ENCODE measurements around the gene ADGRL3.

ADGRL3 gene

DNA sequence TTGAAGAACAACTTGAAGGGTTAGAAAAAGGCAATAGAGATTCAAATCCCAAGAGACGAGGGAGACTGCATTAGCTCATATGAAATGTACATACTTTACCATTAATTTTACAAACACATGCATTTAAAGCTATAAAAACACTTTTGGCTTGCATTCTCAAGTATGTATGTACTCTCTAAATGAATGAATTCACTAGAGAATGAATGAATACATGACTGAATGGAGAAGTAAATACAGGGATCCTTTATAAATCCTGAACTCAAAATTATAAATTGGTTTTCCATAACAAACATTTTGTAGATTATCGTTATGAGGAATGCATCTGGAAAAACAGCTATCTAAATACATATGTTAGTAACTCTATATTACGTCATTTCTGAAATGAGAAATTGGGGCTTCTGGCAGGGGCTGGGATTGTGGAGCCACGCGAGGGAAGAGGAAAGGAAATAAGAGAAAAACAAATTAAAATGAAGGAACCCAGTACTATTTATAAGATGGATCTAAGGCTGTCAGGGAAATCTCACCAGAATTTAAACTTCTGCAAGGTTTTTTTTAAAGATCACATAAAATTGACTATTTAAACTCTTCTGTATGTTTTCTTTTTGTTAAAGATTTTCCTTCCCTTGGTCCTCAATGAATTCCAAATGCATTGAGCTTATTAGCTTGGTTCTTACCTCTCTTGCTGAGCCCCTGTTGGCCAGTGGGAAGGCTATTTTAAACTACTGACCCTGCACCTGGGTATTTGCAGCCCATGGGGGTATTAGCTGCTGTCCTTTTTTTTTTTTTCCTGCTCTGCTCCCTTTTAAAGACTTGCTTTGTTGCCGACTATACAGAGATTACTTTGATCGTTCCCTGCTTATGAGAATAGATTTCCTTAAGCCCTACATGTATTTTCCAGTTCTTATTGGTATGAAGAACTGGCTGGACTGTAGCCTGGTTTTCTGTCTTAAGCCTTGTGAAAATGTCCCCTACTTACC lies 207.8 kb downstream of the ADGRL3 start:
- Histone ChIP-seq H3K9me3 (ENCODE audit: control insufficient read depth, low read length) (no peaks in the 10 kb centered on the region), H3K9ac (ENCODE audit: low read length) (no peak overlapping the region), H3K4me1 (ENCODE audit: control insufficient read depth, insufficient read depth, low read length) (no peaks in the 10 kb centered on the region), H3K36me3 (ENCODE audit: control insufficient read depth, insufficient read depth, low read length) (no peaks in the 10 kb centered on the region), H3K27me3 (ENCODE audit: control insufficient read depth, insufficient read depth, low read length) (no peaks in the 10 kb centered on the region), H3K4me3 (ENCODE audit: low read length) (no peak overlapping the region)

DNA sequence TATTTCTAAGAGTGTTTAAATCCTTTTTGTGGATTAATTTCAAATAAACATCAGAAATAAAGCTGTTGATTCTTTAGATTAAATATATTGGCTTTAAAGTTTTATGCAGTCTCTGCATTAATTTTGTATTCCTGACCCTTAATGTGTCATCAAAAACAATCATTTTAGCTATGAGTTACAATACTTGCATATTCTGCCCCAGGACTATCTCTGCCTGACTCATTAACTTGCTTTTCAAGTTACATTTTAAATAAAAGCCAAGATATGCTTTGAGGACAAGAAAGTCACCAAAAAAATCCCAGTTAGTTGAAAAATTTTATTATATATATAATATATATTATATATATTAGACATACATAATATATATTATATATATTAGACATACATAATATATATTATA lies 208.7 kb downstream of the ADGRL3 start:
- no peak overlapping the region for H3K9ac ChIP-seq (ENCODE audit: low read length)
- no peaks in the 10 kb centered on the region for H3K9me3 ChIP-seq (ENCODE audit: control insufficient read depth, low read length)

DNA sequence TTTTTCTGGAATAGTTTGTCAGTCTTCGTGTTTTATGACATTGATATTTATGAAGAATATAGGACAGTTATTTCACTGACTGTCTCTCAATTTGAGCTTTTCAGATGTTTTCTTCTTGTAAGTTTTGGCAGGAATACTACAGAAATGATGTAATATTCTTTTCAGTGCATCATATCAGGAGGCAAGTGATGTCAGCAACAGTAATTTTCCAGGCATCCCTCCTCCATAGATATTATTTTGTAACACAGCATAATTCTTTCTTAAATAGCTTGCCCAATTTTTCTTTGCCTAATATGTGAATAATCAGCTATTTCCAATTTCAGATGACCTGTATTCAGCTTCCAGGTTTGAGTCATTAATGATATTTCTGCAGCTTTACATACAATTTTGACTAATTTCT lies 211.1 kb downstream of the ADGRL3 start:
- H3K9ac ChIP-seq (ENCODE audit: low read length) = no peak overlapping the region
- no peaks in the 10 kb centered on the region for H3K27me3 ChIP-seq (ENCODE audit: control insufficient read depth, insufficient read depth, low read length)
- H3K9me3 ChIP-seq (ENCODE audit: control insufficient read depth, low read length) = no peaks in the 10 kb centered on the region
- no peaks in the 10 kb centered on the region for H3K36me3 ChIP-seq (ENCODE audit: control insufficient read depth, insufficient read depth, low read length)
- H3K4me3 ChIP-seq (ENCODE audit: low read length) = no peak overlapping the region
- no peaks in the 10 kb centered on the region for H3K4me1 ChIP-seq (ENCODE audit: control insufficient read depth, insufficient read depth, low read length)

More for the DNA sequence above, 208.7 kb downstream of the ADGRL3 start:
- Histone ChIP-seq H3K36me3 (ENCODE audit: control insufficient read depth, insufficient read depth, low read length) (no peaks in the 10 kb centered on the region), H3K4me3 (ENCODE audit: low read length) (no peak overlapping the region), H3K27me3 (ENCODE audit: control insufficient read depth, insufficient read depth, low read length) (no peaks in the 10 kb centered on the region), H3K4me1 (ENCODE audit: control insufficient read depth, insufficient read depth, low read length) (no peaks in the 10 kb centered on the region)

DNA sequence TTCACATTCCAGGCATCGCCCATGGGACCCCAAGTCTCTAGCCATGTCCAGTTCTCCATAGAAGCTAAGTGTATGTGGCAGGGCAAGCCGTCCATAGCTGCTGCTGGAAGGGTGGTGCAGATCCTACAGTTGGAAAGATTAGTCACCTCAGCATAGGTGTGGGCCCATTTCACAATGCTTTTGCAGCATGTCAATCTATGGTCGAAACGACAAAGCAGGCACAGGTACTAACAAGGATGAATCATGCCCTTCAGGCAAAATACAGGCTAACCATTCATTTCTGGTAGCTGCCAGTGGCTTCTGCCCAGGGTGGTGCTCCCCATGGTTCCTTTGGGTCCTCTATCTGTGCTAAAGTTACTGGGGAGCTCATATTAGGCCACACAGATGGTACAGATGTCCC lies 225.2 kb downstream of the ADGRL3 start:
- no peak overlapping the region for H3K4me3 ChIP-seq (ENCODE audit: low read length)
- H3K9me3 ChIP-seq (ENCODE audit: control insufficient read depth, low read length) = no peaks in the 10 kb centered on the region
- H3K9ac ChIP-seq (ENCODE audit: low read length) = no peak overlapping the region
- no peaks in the 10 kb centered on the region for H3K27me3 ChIP-seq (ENCODE audit: control insufficient read depth, insufficient read depth, low read length)
- H3K4me1 ChIP-seq (ENCODE audit: control insufficient read depth, insufficient read depth, low read length) = no peaks in the 10 kb centered on the region
- no peaks in the 10 kb centered on the region for H3K36me3 ChIP-seq (ENCODE audit: control insufficient read depth, insufficient read depth, low read length)

GRCh38 chr4:61426229-61426628 lies 226.1 kb downstream of the ADGRL3 start:
- no peak overlapping the region for H3K4me3 ChIP-seq (ENCODE audit: low read length)
- H3K36me3 ChIP-seq (ENCODE audit: control insufficient read depth, insufficient read depth, low read length) = no peaks in the 10 kb centered on the region
- no peaks in the 10 kb centered on the region for H3K4me1 ChIP-seq (ENCODE audit: control insufficient read depth, insufficient read depth, low read length)
- no peaks in the 10 kb centered on the region for H3K27me3 ChIP-seq (ENCODE audit: control insufficient read depth, insufficient read depth, low read length)
- no peaks in the 10 kb centered on the region for H3K9me3 ChIP-seq (ENCODE audit: control insufficient read depth, low read length)
- no peak overlapping the region for H3K9ac ChIP-seq (ENCODE audit: low read length)

DNA sequence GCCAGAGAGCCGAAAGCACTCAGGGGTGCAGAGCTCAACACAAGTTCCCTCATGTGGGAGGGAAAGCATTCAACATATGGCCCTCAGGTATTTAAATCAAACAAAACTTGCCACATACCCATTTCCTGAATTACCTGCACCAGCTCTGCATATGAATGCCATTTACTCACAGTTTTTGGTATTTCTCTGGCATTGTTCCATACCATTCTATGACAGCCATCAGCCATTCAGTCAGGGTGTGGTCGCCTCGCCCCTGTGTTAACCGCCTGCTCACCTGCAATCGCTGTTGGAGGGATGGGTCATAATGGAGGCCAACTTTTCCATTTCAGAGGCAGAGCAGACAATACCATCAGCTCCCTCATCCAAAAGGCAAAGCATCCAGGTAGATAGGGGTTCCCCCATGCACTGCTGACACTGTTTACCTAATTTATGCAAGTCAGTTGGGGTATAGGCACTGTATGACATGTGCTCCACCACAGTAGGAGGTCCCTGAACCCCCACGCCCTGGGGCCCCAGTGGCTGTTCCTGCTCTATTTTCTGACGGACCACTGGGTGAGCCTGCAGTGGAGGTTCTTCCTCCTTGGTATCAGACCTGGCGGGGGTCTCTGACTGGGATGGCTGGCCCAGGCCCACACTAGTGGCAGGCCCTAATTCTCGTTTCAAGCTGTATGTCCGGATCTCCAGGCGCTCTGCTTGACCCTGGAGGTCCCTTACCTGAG lies 227.1 kb downstream of the ADGRL3 start:
- no peaks in the 10 kb centered on the region for H3K36me3 ChIP-seq (ENCODE audit: control insufficient read depth, insufficient read depth, low read length)
- H3K9me3 ChIP-seq (ENCODE audit: control insufficient read depth, low read length) = no peaks in the 10 kb centered on the region
- no peak overlapping the region for H3K9ac ChIP-seq (ENCODE audit: low read length)
- no peaks in the 10 kb centered on the region for H3K27me3 ChIP-seq (ENCODE audit: control insufficient read depth, insufficient read depth, low read length)
- H3K4me1 ChIP-seq (ENCODE audit: control insufficient read depth, insufficient read depth, low read length) = no peaks in the 10 kb centered on the region
- no peak overlapping the region for H3K4me3 ChIP-seq (ENCODE audit: low read length)

DNA sequence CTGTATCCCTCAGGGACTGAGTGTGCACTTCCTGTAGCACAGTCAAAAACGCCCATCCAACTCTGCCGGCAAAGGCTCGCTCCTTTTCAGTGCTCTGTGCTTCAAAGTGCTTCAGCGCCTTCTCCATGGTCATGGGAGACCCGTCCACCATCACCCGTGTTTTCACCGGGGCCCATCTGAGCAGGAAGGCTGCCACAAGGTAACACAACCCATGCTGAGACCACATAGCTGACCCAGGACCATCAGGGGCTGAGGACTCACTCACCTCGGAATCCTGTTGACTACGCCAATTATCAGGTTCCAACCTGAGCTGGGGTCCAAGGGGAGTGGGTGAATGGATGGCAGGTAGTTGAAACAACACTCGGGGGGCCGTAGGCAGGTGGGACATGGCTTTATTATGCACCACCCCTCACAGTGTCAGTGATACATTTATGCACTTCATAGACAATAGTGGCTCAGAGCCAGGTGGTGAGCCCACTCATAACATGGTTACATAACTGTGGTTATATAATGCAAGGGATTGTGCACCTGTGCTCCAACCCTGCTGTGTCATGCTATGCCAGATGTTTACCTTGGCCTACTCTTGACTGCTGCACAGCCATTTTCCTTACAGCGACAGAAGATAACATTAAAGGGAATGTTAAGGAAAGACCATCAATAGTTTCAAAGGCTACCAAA lies 227.8 kb downstream of the ADGRL3 start:
- Histone ChIP-seq H3K36me3 (ENCODE audit: control insufficient read depth, insufficient read depth, low read length) (no peaks in the 10 kb centered on the region), H3K9me3 (ENCODE audit: control insufficient read depth, low read length) (no peaks in the 10 kb centered on the region), H3K4me1 (ENCODE audit: control insufficient read depth, insufficient read depth, low read length) (no peaks in the 10 kb centered on the region), H3K27me3 (ENCODE audit: control insufficient read depth, insufficient read depth, low read length) (no peaks in the 10 kb centered on the region), H3K4me3 (ENCODE audit: low read length) (no peak overlapping the region), H3K9ac (ENCODE audit: low read length) (no peak overlapping the region)

GRCh38 chr4:61428950-61429349 lies 228.8 kb downstream of the ADGRL3 start:
- Histone ChIP-seq H3K27me3 (ENCODE audit: control insufficient read depth, insufficient read depth, low read length) (no peaks in the 10 kb centered on the region), H3K9ac (ENCODE audit: low read length) (no peak overlapping the region), H3K9me3 (ENCODE audit: control insufficient read depth, low read length) (no peaks in the 10 kb centered on the region), H3K4me3 (ENCODE audit: low read length) (no peak overlapping the region), H3K4me1 (ENCODE audit: control insufficient read depth, insufficient read depth, low read length) (no peaks in the 10 kb centered on the region), H3K36me3 (ENCODE audit: control insufficient read depth, insufficient read depth, low read length) (no peaks in the 10 kb centered on the region)

DNA sequence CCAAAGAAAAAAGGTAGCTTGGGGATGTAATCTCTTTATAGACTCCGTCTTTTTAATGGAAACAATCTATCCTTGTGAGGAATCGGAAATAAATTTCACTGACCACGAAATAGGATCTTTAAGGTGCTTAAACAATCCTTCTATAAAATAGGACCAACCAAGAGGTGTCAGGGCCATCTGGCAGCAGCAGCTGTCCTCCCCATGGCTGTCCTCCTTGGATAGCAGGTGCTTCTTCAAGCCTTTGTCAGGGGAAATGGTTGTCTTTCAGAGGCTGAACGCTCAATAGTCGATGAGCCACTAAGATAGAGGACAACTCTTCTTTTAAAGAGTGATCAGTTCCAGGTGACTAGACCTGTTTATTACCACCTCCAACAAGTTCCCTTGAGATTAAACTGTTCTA lies 231.0 kb downstream of the ADGRL3 start:
- no peaks in the 10 kb centered on the region for H3K9me3 ChIP-seq (ENCODE audit: control insufficient read depth, low read length)
- H3K27me3 ChIP-seq (ENCODE audit: control insufficient read depth, insufficient read depth, low read length) = no peaks in the 10 kb centered on the region
- H3K4me3 ChIP-seq (ENCODE audit: low read length) = no peak overlapping the region
- H3K4me1 ChIP-seq (ENCODE audit: control insufficient read depth, insufficient read depth, low read length) = no peaks in the 10 kb centered on the region
- H3K36me3 ChIP-seq (ENCODE audit: control insufficient read depth, insufficient read depth, low read length) = no peaks in the 10 kb centered on the region
- no peak overlapping the region for H3K9ac ChIP-seq (ENCODE audit: low read length)

DNA sequence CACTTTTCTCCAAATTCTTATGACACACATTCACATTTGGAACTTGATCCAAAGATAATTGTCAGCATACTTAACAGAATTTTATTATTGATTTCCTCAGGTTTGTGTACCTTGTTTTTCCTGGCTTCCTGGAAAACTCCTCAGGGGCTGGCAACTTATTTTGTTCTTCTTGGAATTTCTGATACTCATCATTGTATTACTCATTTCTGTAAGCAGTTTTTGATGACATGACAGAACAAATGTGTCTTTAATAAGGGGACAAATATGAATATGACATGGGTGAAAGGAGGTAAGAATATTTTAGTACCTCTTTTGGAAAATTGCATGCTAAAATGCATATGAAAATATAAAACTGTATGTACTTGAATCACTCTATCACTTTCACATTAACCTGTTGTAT lies 237.8 kb downstream of the ADGRL3 start:
- Histone ChIP-seq H3K4me3 (ENCODE audit: low read length) (no peak overlapping the region), H3K27me3 (ENCODE audit: control insufficient read depth, insufficient read depth, low read length) (no peaks in the 10 kb centered on the region), H3K4me1 (ENCODE audit: control insufficient read depth, insufficient read depth, low read length) (no peaks in the 10 kb centered on the region), H3K9ac (ENCODE audit: low read length) (no peak overlapping the region), H3K36me3 (ENCODE audit: control insufficient read depth, insufficient read depth, low read length) (no peaks in the 10 kb centered on the region), H3K9me3 (ENCODE audit: control insufficient read depth, low read length) (no peaks in the 10 kb centered on the region)

GRCh38 chr4:61440321-61440720 lies 240.2 kb downstream of the ADGRL3 start:
- H3K27me3 ChIP-seq (ENCODE audit: control insufficient read depth, insufficient read depth, low read length) = no peaks in the 10 kb centered on the region
- H3K36me3 ChIP-seq (ENCODE audit: control insufficient read depth, insufficient read depth, low read length) = no peaks in the 10 kb centered on the region
- peaks cover 15% of the 10 kb centered on the region for H3K4me1 ChIP-seq (ENCODE audit: control insufficient read depth, insufficient read depth, low read length)
- no peak overlapping the region for H3K4me3 ChIP-seq (ENCODE audit: low read length)
- H3K9me3 ChIP-seq (ENCODE audit: control insufficient read depth, low read length) = no peaks in the 10 kb centered on the region
- no peak overlapping the region for H3K9ac ChIP-seq (ENCODE audit: low read length)

GRCh38 chr4:61442936-61443335 lies 242.8 kb downstream of the ADGRL3 start:
- H3K4me3 ChIP-seq (ENCODE audit: low read length) = no peak overlapping the region
- H3K9ac ChIP-seq (ENCODE audit: low read length) = no peak overlapping the region

More at GRCh38 chr4:61442936-61443335, 242.8 kb downstream of the ADGRL3 start:
- Histone ChIP-seq H3K9me3 (ENCODE audit: control insufficient read depth, low read length) (no peaks in the 10 kb centered on the region), H3K27me3 (ENCODE audit: control insufficient read depth, insufficient read depth, low read length) (no peaks in the 10 kb centered on the region), H3K36me3 (ENCODE audit: control insufficient read depth, insufficient read depth, low read length) (no peaks in the 10 kb centered on the region), H3K4me1 (ENCODE audit: control insufficient read depth, insufficient read depth, low read length) (peaks cover 15% of the 10 kb centered on the region)

Data from mucosa of stomach (tissue), 1 donor.